ENCODE data around the gene TINCR.

The TINCR gene

GRCh38 chr19:5590151-5590864 is 22.6 kb upstream of the TINCR start:
- ChIA-PET CTCF (interaction anchor here (0.7 kb wide), 1 partner anchor 538 kb away, joined by 3 read pairs; no protein-coding TSS in a partner anchor), POLR2A (no interaction called here)
- TF ChIP-seq CTCF (IDR thresholded peaks at IDR 0.05; ENCODE audit: insufficient read depth, low read length, missing control alignments) = no peak
- no peak for DNase-seq (ENCODE audit: low read depth, low spot score)
- no peak overlapping the region for H3K4me3 ChIP-seq (ENCODE audit: low read depth, low read length)

- ChIA-PET CTCF (interaction anchor here (0.7 kb wide), 1 partner anchor 536 kb away, joined by 3 read pairs; no protein-coding TSS in a partner anchor), POLR2A (no interaction called here)
- TF ChIP-seq CTCF (IDR thresholded peaks at IDR 0.05; ENCODE audit: insufficient read depth, low read length, missing control alignments) = no peak
- no peak for DNase-seq (ENCODE audit: low read depth, low spot score)
- no peak overlapping the region for H3K4me3 ChIP-seq (ENCODE audit: low read depth, low read length)
Observed at GRCh38 chr19:5588906-5589676, 21.3 kb upstream of the TINCR start.

GRCh38 chr19:5588441-5588840 is 20.7 kb upstream of the TINCR start:
- no peak for DNase-seq (ENCODE audit: low read depth, low spot score)
- POLR2A ChIA-PET = no interaction called here
- CTCF ChIA-PET = no interaction called here
- H3K4me3 ChIP-seq (ENCODE audit: low read depth, low read length) = no peak overlapping the region
- no peak for TF ChIP-seq CTCF (IDR thresholded peaks at IDR 0.05; ENCODE audit: insufficient read depth, low read length, missing control alignments)

- TF ChIP-seq CTCF (IDR thresholded peaks at IDR 0.05; ENCODE audit: insufficient read depth, low read length, missing control alignments) = no peak
- ChIA-PET POLR2A (no interaction called here), CTCF (interaction anchor here (1.1 kb wide), 1 partner anchor 15 kb away, joined by 4 read pairs; no protein-coding TSS in a partner anchor)
- no peak for DNase-seq (ENCODE audit: low read depth, low spot score)
- no peak overlapping the region for H3K4me3 ChIP-seq (ENCODE audit: low read depth, low read length)
Observed at GRCh38 chr19:5587661-5588060, 19.9 kb upstream of the TINCR start.

GRCh38 chr19:5587071-5587455 is 19.3 kb upstream of the TINCR start:
- H3K4me3 ChIP-seq (ENCODE audit: low read depth, low read length) = no peak overlapping the region
- ChIA-PET POLR2A (no interaction called here), CTCF (interaction anchor here (1.1 kb wide), 1 partner anchor 16 kb away, joined by 4 read pairs; no protein-coding TSS in a partner anchor)
- TF ChIP-seq CTCF (IDR thresholded peaks at IDR 0.05; ENCODE audit: insufficient read depth, low read length, missing control alignments) = no peak
- no peak for DNase-seq (ENCODE audit: low read depth, low spot score)

All from AG04449 (cell line).